Motor neuron (in vitro differentiated cells): ENCODE measurements around the gene SDK1. TPM values are rescaled to one million over a fixed set of nuclear protein-coding genes. Genes with fewer than 3 reads are reported as not detected.

Experiments used
- ATAC-seq, 8 experiments: fragments of 200-7000 bp; cut with Tn5 transposase; replicated peaks in 6 of 8; 2 replicates each; pipeline ENCODE4 v1.8.0; 2021; ENCODE audit warnings: mild to moderate bottlenecking in 8 of 8, moderate library complexity in 8 of 8
- H3K27ac ChIP-seq, 2 donors: fragments of 250-450 bp; sonication (Bioruptor Pico); 2 replicates each; pipeline ENCODE4 v1.9.0; 2021; ENCODE audit warnings: antibody characterized with exemption in 2 of 2, mild to moderate bottlenecking in 2 of 2, moderate library complexity in 1 of 2
- H3K4me1 ChIP-seq, 2 donors: fragments of 250-450 bp; sonication (Bioruptor Pico); replicated peaks in 1 of 2; 2 replicates each; pipeline ENCODE4 v1.6.1; 2021; ENCODE audit warnings: antibody characterized with exemption in 2 of 2, mild to moderate bottlenecking in 2 of 2, moderate library complexity in 1 of 2
- H3K4me3 ChIP-seq, 5 donors: fragments of 250-450 bp; sonication (Bioruptor Pico); 2 replicates each; pipeline ENCODE4 v1.9.0; 2021; ENCODE audit warnings: antibody characterized with exemption in 5 of 5, mild to moderate bottlenecking in 5 of 5, moderate library complexity in 4 of 5
- whole genome bisulfite sequencing, 10 experiments: fragments of 450-650 bp; shearing (Covaris generic); methylation state at CpG; one replicate each; pipeline ENCODE4 v1.0.0; 2022; 5-methylcytosine and 5-hydroxymethylcytosine counted together
- in situ Hi-C, 9 experiments: fragments of 400-800 bp; cut with MboI; loops; one replicate each; pipeline ENCODE4 v1.15.0; 2021; ENCODE audit warnings: low sequenced_read_pairs in 9 of 9, low pct_unique_long_range_greater_than_20kb in 2 of 9; ENCODE audit not compliant: unreplicated experiment in 9 of 9
- total RNA-seq, 8 experiments: library from RNA; unstranded; fragments of 300-600 nt; gene quantifications; 2 replicates each; pipeline versions ENCODE4 v1.2.3 to v1.2.4, GENCODE V29; 2022

Gene SDK1
- total RNA-seq, 8 experiments from 2014 or later = 0.66 to 30.6 (median 8.0) TPM

GRCh38 chr7:4029941-4030340 is 728.9 kb downstream of the SDK1 start:
- no peak overlapping the region for H3K27ac ChIP-seq
- no peak for ATAC-seq
- H3K4me1 ChIP-seq = no peaks in the 10 kb centered on the region
- in situ Hi-C loops = no loop called here
- WGBS, 10 experiments = 37 to 100% (median 84%) methylated on average over 2 to 8 of the region's 10 CpGs; no CpG with 5 or more reads in 2 of the 10 experiments
- H3K4me3 ChIP-seq = no peak overlapping the region

GRCh38 chr7:4030346-4030950 is 729.4 kb downstream of the SDK1 start:
- WGBS, 10 experiments = 22 to 95% (median 61%) methylated on average over 2 to 12 of the region's 14 CpGs; no CpG with 5 or more reads in 2 of the 10 experiments
- in situ Hi-C loops = no loop called here
- no peak for ATAC-seq
- H3K27ac ChIP-seq = no peak overlapping the region
- H3K4me1 ChIP-seq = no peaks in the 10 kb centered on the region
- H3K4me3 ChIP-seq = no peak overlapping the region

GRCh38 chr7:4033996-4034395 is 732.9 kb downstream of the SDK1 start:
- in situ Hi-C loops = no loop called here
- no peak overlapping the region for H3K4me3 ChIP-seq
- ATAC-seq = no peak
- H3K27ac ChIP-seq = no peak overlapping the region
- WGBS, 10 experiments = 0 to 95% (median 77%) methylated on average over 3 to 12 of the region's 12 CpGs; no CpG with 5 or more reads in 1 of the 10 experiments
- no peaks in the 10 kb centered on the region for H3K4me1 ChIP-seq

- in situ Hi-C loops = no loop called here
These were observed 736.3 kb downstream of the SDK1 start for GRCh38 chr7:4037308-4037707.

GRCh38 chr7:4037877-4038276 is 736.8 kb downstream of the SDK1 start:
- H3K4me3 ChIP-seq = no peak overlapping the region
- H3K4me1 ChIP-seq = peaks cover 0 to 3% of the 10 kb centered on the region in 2 donors
- H3K27ac ChIP-seq = no peak overlapping the region
- ATAC-seq = no peak
- 17 to 100% (median 84%) methylated on average over 1 to 3 of the region's 4 CpGs; no CpG with 5 or more reads in 4 of the 10 experiments for WGBS, 10 experiments
- in situ Hi-C loops = no loop called here

More at GRCh38 chr7:4037308-4037707, 736.3 kb downstream of the SDK1 start:
- H3K4me1 ChIP-seq = peaks cover 0 to 3% of the 10 kb centered on the region in 2 donors
- H3K27ac ChIP-seq = no peak overlapping the region
- H3K4me3 ChIP-seq = no peak overlapping the region
- WGBS, 10 experiments = 33 to 100% (median 72%) methylated on average over 1 to 4 of the region's 4 CpGs; no CpG with 5 or more reads in 3 of the 10 experiments
- ATAC-seq = no peak

GRCh38 chr7:4040109-4040928 is 739.3 kb downstream of the SDK1 start:
- Histone ChIP-seq H3K4me3 (no peak overlapping the region), H3K4me1 (peaks cover 0 to 3% of the 10 kb centered on the region in 2 donors), H3K27ac (no peak overlapping the region)
- ATAC-seq = no peak
- in situ Hi-C loops = no loop called here
- 0 to 90% (median 68%) methylated on average over 1 to 15 of the region's 20 CpGs for WGBS, 10 experiments

- in situ Hi-C loops = no loop called here
- 0 to 81% (median 55%) methylated on average over 1 to 11 of the region's 11 CpGs; no CpG with 5 or more reads in 2 of the 10 experiments for whole genome bisulfite sequencing, 10 experiments
- ATAC-seq = peak in 3 of 8 experiments; percentile 47 to 77 (median 76)
- no peak overlapping the region for H3K4me3 ChIP-seq
- no peak overlapping the region for H3K27ac ChIP-seq
- peaks cover 0 to 3% of the 10 kb centered on the region in 2 donors for H3K4me1 ChIP-seq
These were observed 741.5 kb downstream of the SDK1 start for GRCh38 chr7:4042402-4043045.

- no peak for ATAC-seq
- Histone ChIP-seq H3K4me3 (no peak overlapping the region), H3K4me1 (peaks cover 0 to 3% of the 10 kb centered on the region in 2 donors), H3K27ac (no peak overlapping the region)
- WGBS, 10 experiments = 29 to 100% (median 98%) methylated on average over 1 to 7 of the region's 9 CpGs; no CpG with 5 or more reads in 3 of the 10 experiments
- in situ Hi-C loops = no loop called here
These were observed 742.9 kb downstream of the SDK1 start for GRCh38 chr7:4043988-4044387.

- Histone ChIP-seq H3K27ac (no peak overlapping the region), H3K4me3 (no peak overlapping the region), H3K4me1 (peaks cover 0 to 3% of the 10 kb centered on the region in 2 donors)
- WGBS, 10 experiments = 29 to 100% (median 91%) methylated on average over 1 to 13 of the region's 15 CpGs; no CpG with 5 or more reads in 1 of the 10 experiments
- in situ Hi-C loops = no loop called here
- ATAC-seq = no peak
These were observed 744.4 kb downstream of the SDK1 start for GRCh38 chr7:4045450-4045849.

GRCh38 chr7:4045975-4046374 is 744.9 kb downstream of the SDK1 start:
- H3K4me3 ChIP-seq = no peak overlapping the region
- H3K27ac ChIP-seq = no peak overlapping the region
- WGBS, 10 experiments = 11 to 100% (median 87%) methylated on average over 2 to 8 of the region's 8 CpGs
- in situ Hi-C loops = no loop called here
- H3K4me1 ChIP-seq = peaks cover 0 to 3% of the 10 kb centered on the region in 2 donors
- ATAC-seq = no peak

- no peak for ATAC-seq
- Histone ChIP-seq H3K4me1 (no peaks in the 10 kb centered on the region), H3K27ac (no peak overlapping the region), H3K4me3 (no peak overlapping the region)
- 0 to 100% (median 90%) methylated on average over 1 to 3 of the region's 14 CpGs; no CpG with 5 or more reads in 5 of the 10 experiments for WGBS, 10 experiments
- in situ Hi-C loops = no loop called here
These were observed 747.3 kb downstream of the SDK1 start for GRCh38 chr7:4048336-4048735.

GRCh38 chr7:4049202-4049601 is 748.1 kb downstream of the SDK1 start:
- in situ Hi-C loops = no loop called here
- ATAC-seq = no peak
- WGBS, 10 experiments = 21 to 100% (median 94%) methylated on average over 2 to 9 of the region's 13 CpGs; no CpG with 5 or more reads in 4 of the 10 experiments
- Histone ChIP-seq H3K4me1 (no peaks in the 10 kb centered on the region), H3K4me3 (no peak overlapping the region), H3K27ac (no peak overlapping the region)

GRCh38 chr7:4050126-4050660 is 749.1 kb downstream of the SDK1 start:
- H3K4me1 ChIP-seq = no peaks in the 10 kb centered on the region
- H3K4me3 ChIP-seq = no peak overlapping the region
- H3K27ac ChIP-seq = no peak overlapping the region
- WGBS, 10 experiments = 33 to 89% (median 80%) methylated on average over 3 to 10 of the region's 11 CpGs; no CpG with 5 or more reads in 1 of the 10 experiments
- in situ Hi-C loops = no loop called here
- peak in 1 of 8 experiments; percentile 48 for ATAC-seq
